Measurements from ENCODE around the gene LIN28A. TPM values are rescaled to one million over a fixed set of nuclear protein-coding genes. Genes with fewer than 3 reads are reported as not detected.

The LIN28A gene
- total and polyA plus RNA-seq, 8 donors: 1.2 TPM; not detected in 7

- peak; percentile 80 to 87 (median 82) for ATAC-seq
- no peaks in the 10 kb centered on the region for H3K27me3 ChIP-seq
- WGBS, 2 donors: 0 to 1% methylated on average over 39 to 69 of the region's 69 CpGs
- peak; percentile 89 to 97 (median 92) for DNase-seq
- H3K36me3 ChIP-seq: peaks cover 0 to 28% (median 9%) of the 10 kb centered on the region in 3 donors
- TF ChIP-seq CTCF (IDR thresholded peaks at IDR 0.05): no peak
- H3K4me1 ChIP-seq: peaks cover 7 to 23% (median 10%) of the 10 kb centered on the region in 3 donors
- no peaks in the 10 kb centered on the region for H3K9me3 ChIP-seq
- H3K27ac ChIP-seq: peak within 1 kb of the TSS; percentile 96 to 100 (median 100)
- intact Hi-C loops (cut with DNase I): no loop called here
- H3K4me3 ChIP-seq: peak within 1 kb of the TSS; percentile 91 to 100 (median 96)
- no peak for FAIRE-seq
Measured at GRCh38 chr1:26472320-26472900, 61.8 kb downstream of the LIN28A start, which contains the start of gene HMGN2. Gene HMGN2 (plus strand): TSS chr1:26472440. CDS start chr1:26472613, 173 bp downstream.

DNA sequence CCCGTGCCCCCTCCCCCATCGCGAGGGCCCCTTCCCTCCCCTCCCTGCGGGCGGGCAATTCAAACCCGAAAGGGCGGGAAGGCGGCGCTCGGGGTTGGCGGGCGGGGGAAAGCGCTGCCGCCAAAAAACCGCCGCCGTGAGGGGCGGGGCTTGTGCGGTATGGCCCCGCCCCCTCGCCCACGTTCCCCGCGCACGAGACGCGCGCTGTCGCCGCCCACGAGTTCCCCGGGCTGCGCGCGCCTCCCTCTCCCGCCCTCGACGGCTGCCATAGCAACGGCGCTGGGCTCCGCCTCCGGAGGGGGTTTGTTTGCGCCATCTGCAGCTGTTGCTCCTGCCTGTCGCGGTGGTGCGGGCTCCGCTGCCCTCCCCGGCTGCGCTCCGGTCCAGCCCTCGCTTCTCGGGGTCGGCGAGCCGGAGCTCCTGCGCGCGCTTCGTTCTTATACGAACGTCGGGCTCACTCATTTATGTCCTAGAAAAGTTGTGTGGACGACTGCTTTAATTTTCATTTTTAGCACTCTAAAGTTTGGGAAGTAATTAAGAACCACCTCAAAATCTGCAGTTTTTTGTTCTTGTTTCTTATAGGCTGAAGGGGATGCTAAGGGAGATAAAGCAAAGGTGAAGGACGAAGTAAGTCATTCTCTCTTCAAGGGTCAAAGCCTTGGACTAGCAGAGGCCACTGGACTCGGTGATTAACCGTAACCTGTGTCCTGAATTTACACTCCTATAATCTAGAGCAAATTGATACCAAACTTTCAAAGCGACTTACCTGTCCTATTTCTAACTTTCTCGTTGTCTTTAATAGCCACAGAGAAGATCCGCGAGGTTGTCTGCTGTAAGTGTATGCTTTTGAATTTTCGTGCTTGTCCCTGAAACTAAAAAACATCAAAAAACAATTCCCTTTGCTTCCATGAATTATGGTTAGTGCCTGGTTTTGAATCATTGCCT is 62.6 kb downstream of the LIN28A start:
- Histone ChIP-seq H3K36me3 (peaks cover 0 to 35% (median 10%) of the 10 kb centered on the region in 3 donors), H3K4me1 (peaks cover 7 to 23% (median 10%) of the 10 kb centered on the region in 3 donors), H3K4me3 (peak overlapping the region; percentile 91 to 100 (median 96)), H3K9me3 (no peaks in the 10 kb centered on the region), H3K27ac (peak overlapping the region; percentile 96 to 100 (median 100)), H3K27me3 (no peaks in the 10 kb centered on the region)
- WGBS, 2 donors: 2% methylated on average over 59 to 70 of the region's 71 CpGs
- DNase-seq (peak; percentile 95 to 99 (median 98)), FAIRE-seq (no peak), ATAC-seq (peak; percentile 82 to 93 (median 86))
- intact Hi-C loops (cut with DNase I): no loop called here
- no peak for TF ChIP-seq CTCF (IDR thresholded peaks at IDR 0.05)

DNA sequence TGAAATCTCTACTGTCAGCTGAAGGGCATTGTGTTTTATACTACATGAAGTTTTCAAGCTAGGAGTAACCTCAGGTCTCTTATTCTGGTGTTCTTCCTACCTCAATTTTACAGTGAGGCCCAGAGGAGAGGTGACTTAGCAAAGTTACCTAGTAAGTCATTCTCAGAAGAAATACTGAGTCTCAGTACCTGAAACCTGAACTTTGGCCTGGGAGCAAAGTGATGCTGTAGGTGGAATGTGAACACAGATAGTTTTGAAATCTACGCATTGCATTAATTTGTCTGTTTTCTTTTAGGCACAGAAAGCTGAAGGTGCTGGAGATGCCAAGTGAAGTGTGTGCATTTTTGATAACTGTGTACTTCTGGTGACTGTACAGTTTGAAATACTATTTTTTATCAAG is 64.2 kb downstream of the LIN28A start:
- intact Hi-C loops (cut with DNase I): no loop called here

GRCh38 chr1:26475989-26476388 is 65.4 kb downstream of the LIN28A start:
- Histone ChIP-seq H3K27ac (no peak overlapping the region), H3K4me1 (peaks cover 7 to 22% (median 10%) of the 10 kb centered on the region in 3 donors), H3K9me3 (no peaks in the 10 kb centered on the region), H3K4me3 (no peak overlapping the region), H3K36me3 (peaks cover 0 to 39% (median 10%) of the 10 kb centered on the region in 3 donors), H3K27me3 (no peaks in the 10 kb centered on the region)
- intact Hi-C loops (cut with DNase I): no loop called here
- TF ChIP-seq CTCF (IDR thresholded peaks at IDR 0.05): no peak
- no peak for ATAC-seq
- WGBS, 2 donors: 88 to 93% methylated on average over 3 of the region's 3 CpGs
- no peak for DNase-seq
- FAIRE-seq: no peak

More for the DNA sequence above, 64.2 kb downstream of the LIN28A start:
- WGBS, 2 donors: 95% methylated on average over 1 of the region's 1 CpG
- H3K9me3 ChIP-seq: no peaks in the 10 kb centered on the region
- no peaks in the 10 kb centered on the region for H3K27me3 ChIP-seq
- FAIRE-seq (no peak), ATAC-seq (no peak), DNase-seq (no peak)
- no peak overlapping the region for H3K27ac ChIP-seq
- H3K4me1 ChIP-seq: peaks cover 7 to 23% (median 10%) of the 10 kb centered on the region in 3 donors
- no peak for TF ChIP-seq CTCF (IDR thresholded peaks at IDR 0.05)
- H3K36me3 ChIP-seq: peaks cover 0 to 39% (median 10%) of the 10 kb centered on the region in 3 donors
- no peak overlapping the region for H3K4me3 ChIP-seq

All from pancreas (tissue), 10 donors.